ENCODE results near the gene SNRK. TPM values are rescaled to one million over a fixed set of nuclear protein-coding genes. Genes with fewer than 3 reads are reported as not detected.

SNRK gene
- total RNA-seq, 1 experiment from 2014 or later: 25.4 TPM

DNA sequence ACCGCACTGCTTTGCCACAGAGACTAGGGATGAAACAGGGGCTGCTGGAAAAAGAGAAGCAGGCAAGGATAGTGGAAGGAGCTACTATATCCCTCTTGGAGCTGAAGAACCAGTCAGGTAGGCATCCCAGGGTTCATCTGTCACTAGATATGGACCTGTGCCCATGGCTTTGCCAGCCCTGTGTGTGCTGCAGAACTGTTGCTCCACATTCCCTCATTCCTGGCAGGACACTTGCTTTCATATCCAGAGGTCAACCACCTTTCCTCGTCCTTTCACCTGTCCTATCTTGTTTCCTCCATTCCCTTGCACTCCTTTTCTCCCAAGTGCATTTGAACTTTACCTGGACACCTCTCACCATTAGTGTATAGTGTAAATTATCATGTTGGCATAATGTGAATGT is 12.0 kb downstream of the SNRK start:
- Mint-ChIP-seq H3K9me3 (ENCODE audit: unreplicated experiment) (no peaks in the 10 kb centered on the region), H3K27me3 (ENCODE audit: insufficient read depth, unreplicated experiment) (no peaks in the 10 kb centered on the region), H3K4me1 (ENCODE audit: low read depth, unreplicated experiment) (peaks cover 8% of the 10 kb centered on the region), H3K4me3 (ENCODE audit: unreplicated experiment) (no peak overlapping the region), H3K36me3 (ENCODE audit: insufficient read depth, unreplicated experiment) (peaks cover 19% of the 10 kb centered on the region), H3K27ac (ENCODE audit: unreplicated experiment) (no peak overlapping the region)
- Histone ChIP-seq H3K9me3 (no peaks in the 10 kb centered on the region), H3K36me3 (ENCODE audit: control insufficient read depth, insufficient read depth, low read length) (no peaks in the 10 kb centered on the region; the same call in 1 of the 2 replicates), H3K4me3 (ENCODE audit: low read depth, low read length) (no peak overlapping the region), H3K27me3 (replicated peaks; ENCODE audit: control insufficient read depth, insufficient read depth, low read length) (no peaks in the 10 kb centered on the region), H3K4me1 (peaks cover 13% of the 10 kb centered on the region)
- TF ChIP-seq, protein P1, sequence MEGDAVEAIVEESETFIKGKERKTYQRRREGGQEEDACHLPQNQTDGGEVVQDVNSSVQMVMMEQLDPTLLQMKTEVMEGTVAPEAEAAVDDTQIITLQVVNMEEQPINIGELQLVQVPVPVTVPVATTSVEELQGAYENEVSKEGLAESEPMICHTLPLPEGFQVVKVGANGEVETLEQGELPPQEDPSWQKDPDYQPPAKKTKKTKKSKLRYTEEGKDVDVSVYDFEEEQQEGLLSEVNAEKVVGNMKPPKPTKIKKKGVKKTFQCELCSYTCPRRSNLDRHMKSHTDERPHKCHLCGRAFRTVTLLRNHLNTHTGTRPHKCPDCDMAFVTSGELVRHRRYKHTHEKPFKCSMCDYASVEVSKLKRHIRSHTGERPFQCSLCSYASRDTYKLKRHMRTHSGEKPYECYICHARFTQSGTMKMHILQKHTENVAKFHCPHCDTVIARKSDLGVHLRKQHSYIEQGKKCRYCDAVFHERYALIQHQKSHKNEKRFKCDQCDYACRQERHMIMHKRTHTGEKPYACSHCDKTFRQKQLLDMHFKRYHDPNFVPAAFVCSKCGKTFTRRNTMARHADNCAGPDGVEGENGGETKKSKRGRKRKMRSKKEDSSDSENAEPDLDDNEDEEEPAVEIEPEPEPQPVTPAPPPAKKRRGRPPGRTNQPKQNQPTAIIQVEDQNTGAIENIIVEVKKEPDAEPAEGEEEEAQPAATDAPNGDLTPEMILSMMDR (IDR thresholded peaks at IDR 0.05; ENCODE audit: insufficient read depth in 1 of 2, low read depth in 1 of 2, low read length in 1 of 2, severe bottlenecking in 1 of 2, unreplicated experiment in 1 of 2): no peak
- intact Hi-C loops (cut with micrococcal nuclease; ENCODE audit: unreplicated experiment): no loop called here
- ChIA-PET CTCF (no interaction called here), POLR2A (no interaction called here)
- no peak for DNase-seq
- no TSS peak for BruUV-seq (replicated peaks)

- H3K4me3 ChIP-seq (ENCODE audit: low read depth, low read length): no peak overlapping the region
- Mint-ChIP-seq H3K27me3 (ENCODE audit: insufficient read depth, unreplicated experiment) (no peaks in the 10 kb centered on the region), H3K4me1 (ENCODE audit: low read depth, unreplicated experiment) (peaks cover 8% of the 10 kb centered on the region), H3K9me3 (ENCODE audit: unreplicated experiment) (no peaks in the 10 kb centered on the region), H3K27ac (ENCODE audit: unreplicated experiment) (no peak overlapping the region), H3K4me3 (ENCODE audit: unreplicated experiment) (no peak overlapping the region), H3K36me3 (ENCODE audit: insufficient read depth, unreplicated experiment) (peaks cover 23% of the 10 kb centered on the region)
- no TSS peak for BruUV-seq (replicated peaks)
- no peaks in the 10 kb centered on the region; the same call in 1 of the 2 replicates for H3K36me3 ChIP-seq (ENCODE audit: control insufficient read depth, insufficient read depth, low read length)
- ChIA-PET POLR2A (no interaction called here), CTCF (no interaction called here)
- intact Hi-C loops (cut with micrococcal nuclease; ENCODE audit: unreplicated experiment): no loop called here
- no peaks in the 10 kb centered on the region for H3K9me3 ChIP-seq
- H3K27me3 ChIP-seq (replicated peaks; ENCODE audit: control insufficient read depth, insufficient read depth, low read length): no peaks in the 10 kb centered on the region
- TF ChIP-seq, protein P1 (IDR thresholded peaks at IDR 0.05; ENCODE audit: insufficient read depth in 1 of 2, low read depth in 1 of 2, low read length in 1 of 2, severe bottlenecking in 1 of 2, unreplicated experiment in 1 of 2): no peak
- H3K4me1 ChIP-seq: peaks cover 13% of the 10 kb centered on the region
- DNase-seq: no peak
Measured at GRCh38 chr3:43298761-43299160, 12.4 kb downstream of the SNRK start.

DNA sequence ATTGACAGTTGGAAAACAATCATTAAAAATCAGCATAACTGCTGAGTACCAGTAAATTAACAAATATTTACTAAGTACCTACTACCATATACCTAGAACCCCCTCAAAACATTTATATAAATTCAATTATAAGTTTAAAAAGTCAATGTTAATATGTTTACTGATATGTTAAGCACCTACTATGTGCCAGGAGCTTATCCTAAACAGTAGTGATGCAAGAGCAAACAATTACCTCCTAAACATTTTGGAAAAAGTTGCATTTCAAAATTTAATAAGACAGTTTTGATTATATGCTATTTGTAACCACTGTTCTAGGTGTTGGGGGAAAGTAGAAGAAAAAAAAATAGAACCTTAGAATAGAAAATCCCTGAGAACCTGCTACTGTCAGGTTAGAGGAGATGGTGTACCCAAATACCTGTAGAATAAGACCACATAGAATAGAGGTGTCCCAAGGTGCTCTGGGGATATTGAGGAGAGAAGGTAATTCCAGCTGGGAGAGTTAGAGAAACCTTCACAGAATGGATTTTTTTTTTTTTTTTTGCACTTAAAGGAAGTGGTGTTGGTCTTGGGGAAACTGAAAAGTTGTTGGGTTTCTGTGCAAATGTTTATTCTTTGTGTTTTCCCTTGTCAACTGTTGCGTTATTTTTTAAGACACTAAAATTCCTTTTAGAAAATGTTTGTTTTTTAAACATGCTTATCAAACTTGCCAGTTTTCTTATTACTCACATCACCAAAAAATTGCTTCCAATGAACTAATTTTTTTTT is 16.0 kb downstream of the SNRK start:
- Histone ChIP-seq H3K36me3 (ENCODE audit: control insufficient read depth, insufficient read depth, low read length) (no peaks in the 10 kb centered on the region), H3K4me3 (ENCODE audit: low read depth, low read length) (no peak overlapping the region), H3K27me3 (replicated peaks; ENCODE audit: control insufficient read depth, insufficient read depth, low read length) (no peaks in the 10 kb centered on the region), H3K9me3 (no peaks in the 10 kb centered on the region), H3K4me1 (no peaks in the 10 kb centered on the region)
- H3K27ac Mint-ChIP-seq (ENCODE audit: unreplicated experiment): no peak overlapping the region
- peaks cover 8% of the 10 kb centered on the region for H3K4me1 Mint-ChIP-seq (ENCODE audit: low read depth, unreplicated experiment)
- no peaks in the 10 kb centered on the region for H3K9me3 Mint-ChIP-seq (ENCODE audit: unreplicated experiment)
- POLR2A ChIA-PET: no interaction called here
- H3K36me3 Mint-ChIP-seq (ENCODE audit: insufficient read depth, unreplicated experiment): peaks cover 40% of the 10 kb centered on the region
- no peak for DNase-seq
- intact Hi-C loops (cut with micrococcal nuclease; ENCODE audit: unreplicated experiment): no loop called here
- H3K4me3 Mint-ChIP-seq (ENCODE audit: unreplicated experiment): no peak overlapping the region
- H3K27me3 Mint-ChIP-seq (ENCODE audit: insufficient read depth, unreplicated experiment): no peaks in the 10 kb centered on the region
- CTCF ChIA-PET: no interaction called here
- TF ChIP-seq, protein P1 (IDR thresholded peaks at IDR 0.05; ENCODE audit: insufficient read depth in 1 of 2, low read depth in 1 of 2, low read length in 1 of 2, severe bottlenecking in 1 of 2, unreplicated experiment in 1 of 2): no peak
- no TSS peak for BruUV-seq (replicated peaks)

Data from Caco-2 (cell line).